SU-DHL-6 (cell line): ENCODE measurements around the gene SLITRK4.

Source experiments
- H2AFZ ChIP-seq: fragments of 200-600 bp; sonication (generic); 2 replicates; pipeline ENCODE4 v1.6.1; 2014; ENCODE audit warnings: low read depth, mild to moderate bottlenecking, moderate library complexity, mixed read lengths, antibody characterized with exemption, low read length; ENCODE audit not compliant: severe bottlenecking
- H3F3A ChIP-seq: fragments of 200-600 bp; shearing (Covaris generic); 2 replicates; pipeline ENCODE4 v1.6.0; 2016; ENCODE audit warnings: antibody characterized with exemption, mild to moderate bottlenecking; ENCODE audit not compliant: insufficient read depth
- H3K27ac ChIP-seq: fragments of 200-600 bp; sonication (generic); 2 replicates; pipeline ENCODE4 v1.5.1; 2016; ENCODE audit warnings: low read depth, mild to moderate bottlenecking, low read length, moderate library complexity, mixed read lengths
- H3K27me3 ChIP-seq: fragments of 200-600 bp; sonication (generic), shearing (Covaris generic); 2 replicates; pipeline ENCODE4 v1.6.0; 2014; ENCODE audit warnings: mild to moderate bottlenecking, low read length
- H3K36me3 ChIP-seq: fragments of 200-600 bp; sonication (generic); 2 replicates; pipeline ENCODE4 v1.6.1; 2014; ENCODE audit warnings: mild to moderate bottlenecking, low read length, mixed read lengths
- H3K4me2 ChIP-seq: fragments of 300-600, 200-600 bp; shearing (Covaris generic), sonication (generic); 2 replicates; pipeline ENCODE4 v1.6.0; 2014; ENCODE audit warnings: low read length, low read depth, mild to moderate bottlenecking; ENCODE audit not compliant: poor library complexity, severe bottlenecking
- H3K4me3 ChIP-seq: fragments of 200-600 bp; sonication (generic); 2 replicates; pipeline ENCODE4 v1.5.1; 2014; ENCODE audit warnings: antibody characterized with exemption, low read length, mild to moderate bottlenecking, mixed read lengths; ENCODE audit not compliant: insufficient read depth, poor library complexity, severe bottlenecking
- H3K79me2 ChIP-seq: fragments of 200-600 bp; sonication (generic); 2 replicates; pipeline ENCODE4 v1.6.1; 2014; ENCODE audit warnings: mild to moderate bottlenecking, low read length, moderate library complexity; ENCODE audit not compliant: insufficient read depth
- H3K9ac ChIP-seq: fragments of 200-600 bp; sonication (generic); 2 replicates; pipeline ENCODE4 v1.7.0; 2014; ENCODE audit warnings: mild to moderate bottlenecking, low read length
- H3K9me2 ChIP-seq: fragments of 200-600 bp; sonication (generic); replicated peaks from 2 replicates; pipeline ENCODE4 v1.6.1; 2014; ENCODE audit warnings: low read length; ENCODE audit not compliant: insufficient read depth
- H3K9me3 ChIP-seq: fragments of 200-600 bp; sonication (generic); 2 replicates; pipeline ENCODE4 v1.6.1; 2014; ENCODE audit warnings: low read length, mixed read lengths; ENCODE audit not compliant: insufficient read depth
- H4K20me1 ChIP-seq: fragments of 200-600 bp; sonication (generic); 2 replicates; pipeline ENCODE4 v1.6.1; 2014; ENCODE audit warnings: low read depth, mild to moderate bottlenecking, antibody characterized with exemption, low read length, moderate library complexity, mixed read lengths
- CTCF ChIP-seq: fragments of 200-600 bp; sonication (generic); IDR thresholded peaks from one replicate; pipeline ENCODE4 v1.5.1; 2017; ENCODE audit warnings: antibody characterized with exemption, mild to moderate bottlenecking, low read length, moderate library complexity; ENCODE audit not compliant: insufficient read depth, poor library complexity, severe bottlenecking
- EZH2phosphoT487 ChIP-seq: fragments of 200-600 bp; sonication (generic), shearing (Covaris generic); conservative IDR thresholded peaks from 2 replicates; pipeline ENCODE4 v1.6.1; 2018; ENCODE audit warnings: mild to moderate bottlenecking, antibody characterized with exemption, low read length, moderate library complexity, mixed read lengths

SLITRK4 gene

GRCh38 chrX:143664302-143664701, 28.4 kb upstream of the SLITRK4 start:
- TF ChIP-seq EZH2phosphoT487: no peak
- peak; percentile 19 for TF ChIP-seq CTCF
- H3F3A ChIP-seq: no peaks in the 10 kb centered on the region
- H3K9me2 ChIP-seq: no peaks in the 10 kb centered on the region
- no peaks in the 10 kb centered on the region for H3K36me3 ChIP-seq
- no peaks in the 10 kb centered on the region for H3K9me3 ChIP-seq
- H3K27me3 ChIP-seq: no peaks in the 10 kb centered on the region
- H3K4me3 ChIP-seq: no peak overlapping the region
- H3K79me2 ChIP-seq: no peaks in the 10 kb centered on the region
- no peaks in the 10 kb centered on the region for H4K20me1 ChIP-seq
- H2AFZ ChIP-seq: no peak overlapping the region
- H3K4me2 ChIP-seq: no peak overlapping the region
- H3K27ac ChIP-seq: no peak overlapping the region
- H3K9ac ChIP-seq: no peak overlapping the region

DNA sequence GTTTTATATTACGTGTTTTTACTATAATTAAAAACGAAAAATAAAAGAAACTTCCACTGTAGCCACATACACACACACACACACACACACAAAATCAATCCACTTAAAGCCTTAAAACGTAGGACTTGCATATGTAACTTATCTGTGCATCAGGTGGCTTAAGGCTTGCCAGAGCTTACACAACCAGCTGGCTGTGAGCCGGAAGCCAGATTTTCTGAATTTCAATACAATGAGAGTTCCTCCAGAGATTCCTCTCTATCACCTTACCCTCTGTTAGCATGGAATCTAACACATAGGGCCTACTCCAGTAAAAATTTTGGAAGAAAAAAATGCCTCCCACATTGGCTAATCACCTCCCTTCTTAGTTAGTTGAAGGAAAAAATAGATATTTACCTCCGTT, 27.9 kb upstream of the SLITRK4 start:
- Histone ChIP-seq H2AFZ (no peak overlapping the region), H3K9ac (no peak overlapping the region), H3K9me3 (no peaks in the 10 kb centered on the region), H3K9me2 (no peaks in the 10 kb centered on the region), H3K79me2 (no peaks in the 10 kb centered on the region), H3K4me2 (no peak overlapping the region), H3K27me3 (no peaks in the 10 kb centered on the region), H4K20me1 (no peaks in the 10 kb centered on the region), H3F3A (no peaks in the 10 kb centered on the region), H3K4me3 (no peak overlapping the region), H3K27ac (no peak overlapping the region), H3K36me3 (no peaks in the 10 kb centered on the region)
- TF ChIP-seq EZH2phosphoT487: no peak
- no peak for TF ChIP-seq CTCF

DNA sequence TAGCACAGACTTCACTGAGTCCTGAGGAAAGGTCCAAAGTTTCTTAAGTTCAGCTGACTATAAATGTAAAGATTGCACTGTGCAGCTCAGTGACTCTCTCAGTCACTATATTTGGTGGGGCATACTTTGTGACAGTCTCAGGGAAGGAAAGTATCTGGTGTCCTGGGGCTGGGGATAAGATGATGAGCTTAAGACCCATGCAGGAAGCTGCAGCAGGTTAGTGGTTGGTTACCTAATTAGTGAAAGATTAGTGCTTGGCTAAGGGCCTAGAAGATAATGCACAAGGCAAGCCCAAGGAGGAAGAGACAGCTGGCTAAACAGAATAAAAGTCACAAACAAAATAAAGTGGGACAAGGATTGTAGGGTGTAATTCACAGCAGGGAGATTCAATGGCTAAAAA, 25.4 kb upstream of the SLITRK4 start:
- H2AFZ ChIP-seq: no peak overlapping the region
- H3K27me3 ChIP-seq: no peaks in the 10 kb centered on the region
- H3K9me2 ChIP-seq: no peaks in the 10 kb centered on the region
- no peak overlapping the region for H3K4me2 ChIP-seq
- no peak overlapping the region for H3K27ac ChIP-seq
- no peaks in the 10 kb centered on the region for H3K36me3 ChIP-seq
- no peaks in the 10 kb centered on the region for H3F3A ChIP-seq
- TF ChIP-seq CTCF (no peak), EZH2phosphoT487 (no peak)
- H3K9me3 ChIP-seq: no peaks in the 10 kb centered on the region
- no peak overlapping the region for H3K9ac ChIP-seq
- no peaks in the 10 kb centered on the region for H4K20me1 ChIP-seq
- no peak overlapping the region for H3K4me3 ChIP-seq
- H3K79me2 ChIP-seq: no peaks in the 10 kb centered on the region
